Neuronal stem cell (in vitro differentiated cells): ENCODE measurements around the gene TBKBP1.

Experiments used
- DNase-seq: peaks from one replicate; pipeline ENCODE4 v3.0.0-alpha.2; 2013; ENCODE audit warnings: low spot score
- H2AFZ ChIP-seq: one replicate; pipeline ENCODE4 v1.6.1; 2013; ENCODE audit warnings: mild to moderate bottlenecking, low read length, inconsistent platforms
- H2AK5ac ChIP-seq: 2 replicates; pipeline ENCODE4 v1.6.1; 2013; ENCODE audit warnings: low read depth, mild to moderate bottlenecking, inconsistent platforms, low read length, moderate library complexity, mixed read lengths
- H2BK120ac ChIP-seq: 2 replicates; pipeline ENCODE4 v1.6.1; 2013; ENCODE audit warnings: low read depth, mild to moderate bottlenecking, inconsistent platforms, low read length, moderate library complexity, mixed read lengths
- H2BK12ac ChIP-seq: one replicate; pipeline ENCODE4 v1.6.1; 2013; ENCODE audit warnings: low read length, inconsistent platforms
- H2BK15ac ChIP-seq: 2 replicates; pipeline ENCODE4 v1.6.1; 2013; ENCODE audit warnings: mild to moderate bottlenecking, low read length, inconsistent platforms, mixed read lengths
- H2BK5ac ChIP-seq: one replicate; pipeline ENCODE4 v1.6.1; 2013; ENCODE audit warnings: inconsistent platforms, mild to moderate bottlenecking, low read length, moderate library complexity
- H3K14ac ChIP-seq: one replicate; pipeline ENCODE4 v1.6.1; 2013; ENCODE audit warnings: low read length, inconsistent platforms
- H3K18ac ChIP-seq: 2 replicates; pipeline ENCODE4 v1.6.1; 2013; ENCODE audit warnings: low read length, inconsistent platforms
- H3K23ac ChIP-seq: 2 replicates; pipeline ENCODE4 v1.6.1; 2013; ENCODE audit warnings: low read depth, mild to moderate bottlenecking, mixed read lengths, low read length, inconsistent platforms; ENCODE audit not compliant: poor library complexity
- H3K27ac ChIP-seq: replicated peaks from 3 replicates; pipeline ENCODE4 v1.5.1; 2013; ENCODE audit warnings: low read length, inconsistent platforms
- H3K27me3 ChIP-seq, 3 experiments: 2 replicates each; pipeline ENCODE4 v1.6.1; 2013; ENCODE audit warnings: low read length in 3 of 3, mild to moderate bottlenecking in 2 of 3, inconsistent platforms in 1 of 3, low read depth in 1 of 3, mixed read lengths in 1 of 3, moderate library complexity in 1 of 3; ENCODE audit not compliant: control insufficient read depth in 3 of 3, insufficient read depth in 3 of 3
- H3K36me3 ChIP-seq, 2 donors: replicated peaks in 1 of 2; 2 replicates each; pipeline ENCODE4 v1.6.1; 2013; ENCODE audit warnings: low read length in 2 of 2; ENCODE audit not compliant: control insufficient read depth in 2 of 2, insufficient read depth in 2 of 2
- H3K4ac ChIP-seq: 2 replicates; pipeline ENCODE4 v1.6.1; 2013; ENCODE audit warnings: inconsistent platforms, mild to moderate bottlenecking, low read length, moderate library complexity
- H3K4me1 ChIP-seq, 2 donors: 1 replicate in 1 of 2; 2 replicates in 1 of 2; pipeline ENCODE4 v1.6.1; 2013; ENCODE audit warnings: low read length in 2 of 2, low read depth in 1 of 2; ENCODE audit not compliant: control insufficient read depth in 2 of 2, insufficient read depth in 1 of 2
- H3K4me2 ChIP-seq: one replicate; pipeline ENCODE4 v1.6.1; 2013; ENCODE audit warnings: mild to moderate bottlenecking, low read length, inconsistent platforms; ENCODE audit not compliant: insufficient read depth, poor library complexity, severe bottlenecking
- H3K4me3 ChIP-seq, 2 donors: 2 replicates each; pipeline ENCODE4 v1.5.1; 2013; ENCODE audit warnings: low read length in 2 of 2, mild to moderate bottlenecking in 2 of 2, inconsistent platforms in 1 of 2, moderate library complexity in 1 of 2
- H3K79me1 ChIP-seq: one replicate; pipeline ENCODE4 v1.6.1; 2013; ENCODE audit warnings: low read depth, mild to moderate bottlenecking, inconsistent platforms, low read length, moderate library complexity
- H3K9ac ChIP-seq: one replicate; pipeline ENCODE4 v1.6.1; 2013; ENCODE audit warnings: mild to moderate bottlenecking, low read depth, low read length, inconsistent platforms; ENCODE audit not compliant: poor library complexity
- H3K9me3 ChIP-seq, 2 donors: replicated peaks in 1 of 2; 2 replicates each; pipeline versions ENCODE3 to v1.6.1; 2013; ENCODE audit warnings: low read length in 2 of 2, mild to moderate bottlenecking in 2 of 2, inconsistent platforms in 1 of 2, low read depth in 1 of 2, mixed read lengths in 1 of 2, moderate library complexity in 1 of 2; ENCODE audit not compliant: control insufficient read depth in 2 of 2, insufficient read depth in 1 of 2
- H4K8ac ChIP-seq: one replicate; pipeline ENCODE4 v1.6.1; 2013; ENCODE audit warnings: low read depth, mild to moderate bottlenecking, inconsistent platforms, low read length, moderate library complexity
- H4K91ac ChIP-seq: one replicate; pipeline ENCODE4 v1.6.1; 2013; ENCODE audit warnings: low read length, low read depth, mild to moderate bottlenecking, inconsistent platforms; ENCODE audit not compliant: poor library complexity
- WGBS, 2 donors: extraction: QIAGEN DNeasy Blood & Tissue Kit; methylation state at CpG; one replicate each; pipeline ENCODE4 v1.1.7; 2013; ENCODE audit warnings: missing lambda C conversion rate in 2 of 2, mixed read lengths in 1 of 2; ENCODE audit not compliant: insufficient read length in 2 of 2, insufficient replicate concordance in 1 of 2; ENCODE audit errors: extremely low coverage in 2 of 2; 5-methylcytosine and 5-hydroxymethylcytosine counted together

TBKBP1 gene

DNA sequence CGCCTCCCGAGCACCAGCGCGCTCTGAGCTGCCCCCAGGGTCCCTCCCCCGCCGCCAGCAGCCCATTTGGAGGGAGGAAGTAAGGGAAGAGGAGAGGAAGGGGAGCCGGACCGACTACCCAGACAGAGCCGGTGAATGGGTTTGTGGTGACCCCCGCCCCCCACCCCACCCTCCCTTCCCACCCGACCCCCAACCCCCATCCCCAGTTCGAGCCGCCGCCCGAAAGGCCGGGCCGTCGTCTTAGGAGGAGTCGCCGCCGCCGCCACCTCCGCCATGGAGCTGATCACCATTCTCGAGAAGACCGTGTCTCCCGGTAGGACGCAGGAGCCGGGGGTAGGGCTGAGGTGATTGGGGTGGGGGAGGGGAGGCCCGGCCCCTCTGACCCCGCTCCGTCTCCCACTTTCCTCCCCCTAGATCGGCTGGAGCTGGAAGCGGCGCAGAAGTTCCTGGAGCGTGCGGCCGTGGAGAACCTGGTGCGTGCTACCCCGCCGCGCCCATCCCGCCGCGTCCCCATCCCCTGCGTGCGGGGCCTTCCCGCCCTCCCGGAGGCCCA lies 43.9 kb upstream of the TBKBP1 start:
- H4K8ac ChIP-seq = peak overlapping the region; percentile 57
- peak overlapping the region; percentile 96 for H3K18ac ChIP-seq
- H2BK12ac ChIP-seq = no peak overlapping the region
- H3K36me3 ChIP-seq = peaks cover 18 to 44% of the 10 kb centered on the region in 2 donors
- H3K4me3 ChIP-seq = peak overlapping the region; percentile 62 to 91
- no peak overlapping the region for H4K91ac ChIP-seq
- H2AK5ac ChIP-seq = peak overlapping the region; percentile 96
- no peaks in the 10 kb centered on the region for H3K27me3 ChIP-seq
- peak overlapping the region; percentile 32 for H2BK15ac ChIP-seq
- peak overlapping the region; percentile 53 for H2BK120ac ChIP-seq
- peak overlapping the region; percentile 85 for H2AFZ ChIP-seq
- no peaks in the 10 kb centered on the region for H3K9me3 ChIP-seq
- H3K27ac ChIP-seq = peak overlapping the region; percentile 94
- peak overlapping the region; percentile 58 for H3K23ac ChIP-seq
- H3K4ac ChIP-seq = peak overlapping the region; percentile 42
- peak overlapping the region; percentile 98 for H3K9ac ChIP-seq
- H3K14ac ChIP-seq = no peak overlapping the region
- H3K79me1 ChIP-seq = peaks cover 3% of the 10 kb centered on the region
- DNase-seq = peak; percentile 67
- peak overlapping the region; percentile 41 for H3K4me2 ChIP-seq
- peaks cover 0 to 9% of the 10 kb centered on the region in 2 donors for H3K4me1 ChIP-seq
- no CpG with 5 or more reads among the region's 48 CpGs for WGBS, 2 donors
- peak overlapping the region; percentile 35 for H2BK5ac ChIP-seq

DNA sequence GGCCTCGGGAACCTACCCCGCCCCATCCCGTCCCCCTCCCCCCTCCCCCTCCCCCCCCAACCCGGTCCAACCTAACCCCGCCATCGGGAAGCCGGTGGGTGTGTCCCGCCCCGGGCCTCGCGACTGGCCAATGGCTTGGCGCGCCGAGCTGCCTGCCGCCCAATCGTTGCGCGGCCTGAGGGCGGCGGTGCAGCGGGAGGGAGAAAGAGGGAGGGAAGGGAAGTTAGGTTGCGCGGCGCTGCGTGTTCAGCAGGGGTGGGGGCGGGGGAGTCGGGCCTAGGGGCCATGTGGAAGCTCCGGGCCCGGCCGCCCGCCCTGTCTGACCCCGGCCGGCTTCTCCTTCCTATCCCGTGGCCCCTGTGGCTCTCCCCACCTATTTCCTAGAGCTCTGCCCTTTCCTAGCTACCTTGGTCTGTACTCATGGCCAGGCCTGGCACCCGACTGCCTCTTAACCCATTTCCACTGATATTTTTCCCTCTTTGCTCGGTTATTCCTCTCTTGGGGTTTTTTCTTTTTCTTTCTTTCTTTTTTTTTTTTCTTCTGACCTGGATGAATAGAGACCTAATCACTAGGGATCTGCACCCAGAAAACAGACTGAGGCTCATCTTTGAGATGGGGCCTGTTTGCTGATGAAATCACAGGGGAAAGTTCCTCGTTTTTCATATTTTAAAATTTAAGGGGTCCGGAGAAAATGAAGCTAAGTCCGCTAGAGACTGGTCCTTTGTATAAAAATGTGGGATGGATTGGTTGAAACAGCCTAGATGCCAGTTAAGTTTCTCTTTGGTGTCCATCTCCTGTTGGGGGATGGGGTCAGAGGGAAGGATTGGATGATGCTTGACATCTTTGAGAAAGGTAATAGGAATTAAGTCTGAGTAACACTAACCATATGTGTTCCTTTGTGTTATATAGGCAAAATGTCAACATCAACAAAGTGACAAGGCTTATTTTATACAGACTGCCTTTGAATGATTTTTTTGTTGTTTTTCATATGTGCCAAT lies 43.1 kb upstream of the TBKBP1 start:
- peaks cover 0 to 9% of the 10 kb centered on the region in 2 donors for H3K4me1 ChIP-seq
- peak overlapping the region; percentile 58 for H3K23ac ChIP-seq
- no peaks in the 10 kb centered on the region for H3K27me3 ChIP-seq
- no peak overlapping the region for H3K14ac ChIP-seq
- H4K8ac ChIP-seq = no peak overlapping the region
- no peak overlapping the region for H2BK12ac ChIP-seq
- peak overlapping the region; percentile 98 for H3K9ac ChIP-seq
- H3K4me3 ChIP-seq = peak overlapping the region; percentile 62 to 91
- H2AK5ac ChIP-seq = no peak overlapping the region
- peaks cover 22 to 52% of the 10 kb centered on the region in 2 donors for H3K36me3 ChIP-seq
- no peak overlapping the region for H4K91ac ChIP-seq
- peak overlapping the region; percentile 85 for H2AFZ ChIP-seq
- peak; percentile 96 for DNase-seq
- no peak overlapping the region for H2BK120ac ChIP-seq
- H3K27ac ChIP-seq = peak overlapping the region; percentile 68
- WGBS, 2 donors = no CpG with 5 or more reads among the region's 39 CpGs
- no peak overlapping the region for H3K4ac ChIP-seq
- H3K79me1 ChIP-seq = peaks cover 3% of the 10 kb centered on the region
- peak overlapping the region; percentile 96 for H3K18ac ChIP-seq
- H2BK15ac ChIP-seq = no peak overlapping the region
- peak overlapping the region; percentile 89 for H3K4me2 ChIP-seq
- no peaks in the 10 kb centered on the region for H3K9me3 ChIP-seq
- peak overlapping the region; percentile 35 for H2BK5ac ChIP-seq

DNA sequence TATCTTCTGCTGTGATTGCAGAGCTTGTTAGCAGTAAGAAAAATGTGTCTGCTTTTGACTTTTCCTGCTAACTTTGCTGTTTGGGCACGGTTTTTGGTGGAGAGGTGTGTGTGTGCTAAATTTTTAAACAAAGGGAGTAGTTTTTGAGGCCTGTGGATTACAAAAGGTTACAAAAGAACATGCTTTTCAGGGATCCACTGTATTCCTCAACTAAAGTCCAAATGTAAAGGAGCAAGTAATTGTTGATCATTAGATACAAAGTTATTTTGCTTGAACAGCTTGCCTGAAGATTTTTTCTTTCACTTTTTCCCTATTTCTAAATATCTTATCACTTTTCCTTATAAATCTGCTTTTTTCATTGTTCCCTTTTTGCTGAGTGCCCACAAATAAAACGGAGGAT lies 42.3 kb upstream of the TBKBP1 start:
- Histone ChIP-seq H2AK5ac (no peak overlapping the region), H3K23ac (no peak overlapping the region), H4K91ac (no peak overlapping the region), H3K14ac (no peak overlapping the region), H3K18ac (no peak overlapping the region), H3K79me1 (peaks cover 3% of the 10 kb centered on the region), H2BK120ac (no peak overlapping the region), H2AFZ (no peak overlapping the region), H3K4ac (no peak overlapping the region), H3K4me1 (peaks cover 0 to 9% of the 10 kb centered on the region in 2 donors), H3K27ac (no peak overlapping the region), H2BK15ac (no peak overlapping the region), H3K9ac (no peak overlapping the region), H4K8ac (no peak overlapping the region), H2BK5ac (no peak overlapping the region), H3K27me3 (no peaks in the 10 kb centered on the region), H3K4me2 (no peak overlapping the region), H3K36me3 (peaks cover 27 to 60% of the 10 kb centered on the region in 2 donors), H3K9me3 (no peaks in the 10 kb centered on the region), H3K4me3 (peak overlapping the region in 1 of 2 donors; percentile 62), H2BK12ac (no peak overlapping the region)
- no CpG with 5 or more reads among the region's 2 CpGs for WGBS, 2 donors
- DNase-seq = no peak

DNA sequence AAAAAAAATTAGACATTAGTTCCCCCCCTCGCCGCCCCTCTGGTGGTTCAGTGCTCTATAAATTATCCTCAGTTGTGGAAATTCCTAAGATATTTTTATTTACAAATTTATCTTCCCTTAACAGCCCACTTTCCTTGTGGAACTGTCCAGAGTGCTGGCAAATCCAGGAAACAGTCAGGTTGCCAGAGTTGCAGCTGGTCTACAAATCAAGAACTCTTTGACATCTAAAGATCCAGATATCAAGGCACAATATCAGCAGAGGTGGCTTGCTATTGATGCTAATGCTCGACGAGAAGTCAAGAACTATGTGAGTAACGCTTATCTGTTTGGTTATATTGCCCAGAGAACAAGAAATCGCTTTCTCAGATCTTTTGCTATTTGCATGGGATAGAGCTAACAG lies 41.4 kb upstream of the TBKBP1 start:
- no peaks in the 10 kb centered on the region for H3K79me1 ChIP-seq
- H3K4me2 ChIP-seq = no peak overlapping the region
- DNase-seq = no peak
- no peaks in the 10 kb centered on the region for H3K27me3 ChIP-seq
- no peak overlapping the region for H2AK5ac ChIP-seq
- H2BK12ac ChIP-seq = no peak overlapping the region
- no peak overlapping the region for H3K27ac ChIP-seq
- H2BK5ac ChIP-seq = no peak overlapping the region
- WGBS, 2 donors = no CpG with 5 or more reads among the region's 6 CpGs
- no peak overlapping the region for H4K91ac ChIP-seq
- no peak overlapping the region for H3K4me3 ChIP-seq
- no peak overlapping the region for H3K4ac ChIP-seq
- no peaks in the 10 kb centered on the region for H3K9me3 ChIP-seq
- H4K8ac ChIP-seq = no peak overlapping the region
- no peak overlapping the region for H3K9ac ChIP-seq
- H3K23ac ChIP-seq = no peak overlapping the region
- no peak overlapping the region for H2BK120ac ChIP-seq
- H2AFZ ChIP-seq = no peak overlapping the region
- no peak overlapping the region for H2BK15ac ChIP-seq
- no peak overlapping the region for H3K18ac ChIP-seq
- peaks cover 34 to 69% of the 10 kb centered on the region in 2 donors for H3K36me3 ChIP-seq
- H3K14ac ChIP-seq = no peak overlapping the region
- peaks cover 0 to 9% of the 10 kb centered on the region in 2 donors for H3K4me1 ChIP-seq
